Stimulated activated CD4-positive, alpha-beta T cell treated with anti-CD3 and anti-CD28 coated beads, Interleukin-1b, Interleukin-23, amount 100 ng/mL, for 48 hours (primary cell): Measurements from ENCODE around the gene KCP.

Experiments
- DNase-seq: peaks from one replicate; pipeline ENCODE4 v3.0.0-alpha.2; 2020

Gene KCP

DNA sequence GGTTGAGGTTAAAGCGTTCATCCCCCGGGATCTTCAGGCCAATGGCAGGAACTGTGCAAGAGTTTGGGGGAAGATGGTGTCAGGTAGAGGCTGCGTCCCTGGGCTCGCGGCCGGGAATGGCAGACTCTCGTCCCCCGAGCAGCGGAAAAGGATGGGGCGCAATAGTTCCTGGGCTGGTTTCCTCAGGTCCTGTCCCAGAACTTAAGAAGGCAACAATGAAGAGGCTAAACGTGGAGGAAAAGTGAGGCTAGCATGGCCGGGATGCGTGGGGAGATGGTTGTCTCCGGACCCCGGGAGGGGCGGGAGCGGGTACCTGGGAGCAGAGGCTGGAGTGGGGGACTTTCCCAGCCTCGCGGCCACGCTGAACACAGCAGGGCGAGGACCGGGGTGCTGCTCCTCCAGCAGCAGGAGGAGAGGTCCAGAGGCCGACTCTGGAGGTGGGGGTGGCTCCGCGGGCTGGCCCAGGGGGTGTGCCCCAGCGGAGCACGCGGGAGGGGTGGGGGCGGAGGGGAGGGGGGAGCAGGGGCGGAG lies 28.1 kb upstream of the KCP start:
- DNase-seq: no peak

DNA sequence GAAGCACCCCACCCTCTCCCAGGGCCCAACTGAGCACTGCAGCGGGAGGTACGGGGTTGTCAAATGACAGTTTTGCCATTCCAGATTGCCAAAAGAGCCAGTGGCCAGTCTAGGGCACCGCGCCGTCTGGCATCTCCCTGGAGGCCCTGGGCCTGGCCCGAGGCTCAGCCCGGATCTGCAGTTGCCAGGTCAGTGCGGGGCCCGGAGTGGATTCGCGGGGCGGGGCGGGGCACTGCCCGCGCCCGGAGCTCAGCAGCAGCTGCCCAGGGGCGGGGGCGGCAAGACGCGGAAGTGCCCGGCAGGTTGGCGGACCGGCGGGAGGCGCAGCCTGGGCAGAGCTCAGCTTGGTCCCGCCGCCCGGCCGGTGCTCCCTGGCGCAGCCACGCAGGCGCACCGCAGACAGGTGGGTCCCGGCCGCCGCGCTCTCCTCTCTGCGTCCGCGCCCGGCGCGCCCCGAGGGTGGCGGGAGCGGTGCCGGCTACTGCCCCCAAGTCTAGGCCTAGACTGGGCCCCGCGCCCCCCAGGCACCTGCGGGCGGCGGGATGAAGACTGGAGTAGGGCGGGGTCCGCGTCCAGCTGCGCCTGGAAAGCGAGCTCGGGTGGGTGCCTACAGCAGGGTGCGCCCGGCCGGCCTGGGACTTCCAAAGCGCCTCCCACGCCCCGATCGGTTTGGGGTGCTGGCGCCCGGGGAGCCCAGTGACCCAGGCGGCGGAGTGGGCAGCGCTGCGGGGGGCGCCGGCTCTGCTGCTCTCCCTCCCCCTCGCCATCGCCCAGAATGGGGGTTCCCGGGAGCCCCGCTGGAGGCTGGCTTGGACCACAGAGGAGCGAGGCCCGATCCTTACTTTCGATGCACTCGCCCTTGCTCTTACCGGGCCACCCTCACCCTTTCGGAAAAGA lies 27.4 kb upstream of the KCP start, which contains the start of gene IRF5:
IRF5 (plus strand) TSS at position 281 of the 897 bp plus-strand sequence. CDS start 4,155 bp downstream, outside the sequence.
- no peak for DNase-seq

DNA sequence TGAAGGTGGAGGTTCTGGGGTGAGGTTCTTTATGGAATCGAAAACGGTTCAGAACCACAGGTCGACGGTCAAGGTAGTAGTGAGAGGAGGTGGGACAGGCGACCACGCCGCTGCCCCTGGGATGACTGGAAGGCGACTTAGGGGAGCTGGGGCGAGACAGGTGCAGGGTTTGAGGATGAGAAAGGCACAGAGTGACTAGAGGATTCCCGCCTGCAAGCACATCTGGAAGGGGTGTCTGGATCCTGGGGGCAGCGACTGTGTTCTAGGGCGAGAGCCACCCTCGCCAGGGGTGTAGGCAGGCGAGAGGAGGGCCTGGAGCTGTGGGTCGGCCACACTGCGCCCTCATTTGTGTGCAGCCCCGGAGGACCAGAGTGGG lies 26.8 kb upstream of the KCP start:
- no peak for DNase-seq

DNA sequence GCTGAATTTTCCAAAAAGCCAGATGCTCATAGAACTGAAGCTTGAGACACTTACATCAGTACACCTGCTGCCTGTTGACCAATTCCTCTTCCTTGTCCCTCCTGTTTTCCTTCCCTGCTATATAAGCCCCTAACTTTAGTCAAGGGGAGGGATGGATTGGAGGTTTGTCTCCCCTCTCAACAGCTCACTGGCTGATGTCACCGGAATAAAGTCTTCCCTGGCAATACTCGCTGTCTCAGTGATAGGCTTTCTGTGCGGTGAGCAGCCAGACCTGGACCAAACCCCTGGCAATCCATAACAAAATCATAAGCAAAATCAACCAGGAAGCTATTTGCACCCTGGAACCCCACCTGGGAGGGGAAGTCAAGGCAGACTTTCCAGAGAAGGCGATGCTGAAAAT lies 26.3 kb upstream of the KCP start:
- DNase-seq: no peak

DNA sequence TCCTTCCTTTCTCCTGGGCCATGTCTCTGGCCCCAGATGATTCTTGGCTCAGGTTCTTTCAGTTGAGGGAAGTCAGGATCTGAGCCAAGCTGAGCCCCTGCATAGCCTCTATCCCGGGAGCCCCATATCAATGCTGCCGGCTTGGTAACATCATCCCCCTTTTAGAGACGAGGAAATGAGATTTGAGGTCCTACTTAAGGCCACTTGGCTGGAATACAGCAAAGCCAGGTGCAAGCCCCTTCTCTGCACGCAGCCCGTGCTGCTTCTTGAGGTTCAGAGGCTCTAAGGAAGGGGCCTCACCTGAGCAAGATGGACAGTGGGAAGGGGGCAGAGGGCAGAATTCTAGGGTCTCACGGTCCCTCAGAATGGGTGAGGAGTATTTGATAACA lies 24.8 kb upstream of the KCP start:
- DNase-seq: no peak

DNA sequence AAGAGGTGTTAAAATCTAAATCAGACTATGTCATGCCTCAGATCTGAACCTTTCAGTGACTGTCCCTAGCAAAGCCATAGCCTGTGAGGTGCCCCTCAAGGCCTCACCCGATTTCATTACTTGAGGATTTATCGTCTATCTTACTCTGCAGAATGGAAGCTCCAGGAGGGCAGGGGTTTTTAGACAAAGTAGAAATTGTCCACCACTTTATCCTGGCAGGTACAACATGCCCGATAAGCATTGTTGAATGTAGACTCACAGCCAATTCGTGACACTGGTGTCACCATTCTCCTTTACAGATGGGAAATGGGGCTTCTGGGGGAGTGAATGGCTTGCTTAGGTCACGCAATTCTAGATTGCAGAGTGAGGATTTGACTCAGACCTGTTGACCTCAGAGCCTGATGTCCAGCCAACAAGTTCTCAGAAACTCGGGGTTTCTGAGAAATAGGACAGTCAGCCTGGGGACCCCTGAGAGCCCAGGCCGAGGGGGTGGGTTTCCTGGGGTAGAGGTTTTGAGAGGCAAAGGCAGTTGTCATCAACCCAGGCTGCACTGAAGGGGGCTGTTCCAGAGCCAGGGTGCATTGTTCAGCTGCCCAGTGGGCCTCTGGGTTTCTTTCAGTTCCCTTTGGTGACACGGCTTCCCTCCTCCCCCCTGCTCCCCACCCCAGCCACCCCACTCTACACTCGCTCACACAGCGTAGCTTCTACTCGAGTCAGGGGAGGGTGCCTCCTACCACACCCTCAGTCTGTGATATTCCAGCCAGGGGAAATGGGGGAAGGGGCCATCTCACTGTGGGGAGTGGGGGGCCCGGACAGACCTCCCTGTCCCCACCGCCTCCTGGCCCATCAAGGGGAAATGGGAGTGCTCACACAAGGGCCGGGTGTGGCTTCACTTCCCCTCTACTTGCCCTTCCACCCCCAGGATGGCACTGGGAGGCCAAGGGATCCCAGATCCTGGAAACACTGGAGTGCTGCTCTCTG lies 24.1 kb upstream of the KCP start:
- DNase-seq: no peak

DNA sequence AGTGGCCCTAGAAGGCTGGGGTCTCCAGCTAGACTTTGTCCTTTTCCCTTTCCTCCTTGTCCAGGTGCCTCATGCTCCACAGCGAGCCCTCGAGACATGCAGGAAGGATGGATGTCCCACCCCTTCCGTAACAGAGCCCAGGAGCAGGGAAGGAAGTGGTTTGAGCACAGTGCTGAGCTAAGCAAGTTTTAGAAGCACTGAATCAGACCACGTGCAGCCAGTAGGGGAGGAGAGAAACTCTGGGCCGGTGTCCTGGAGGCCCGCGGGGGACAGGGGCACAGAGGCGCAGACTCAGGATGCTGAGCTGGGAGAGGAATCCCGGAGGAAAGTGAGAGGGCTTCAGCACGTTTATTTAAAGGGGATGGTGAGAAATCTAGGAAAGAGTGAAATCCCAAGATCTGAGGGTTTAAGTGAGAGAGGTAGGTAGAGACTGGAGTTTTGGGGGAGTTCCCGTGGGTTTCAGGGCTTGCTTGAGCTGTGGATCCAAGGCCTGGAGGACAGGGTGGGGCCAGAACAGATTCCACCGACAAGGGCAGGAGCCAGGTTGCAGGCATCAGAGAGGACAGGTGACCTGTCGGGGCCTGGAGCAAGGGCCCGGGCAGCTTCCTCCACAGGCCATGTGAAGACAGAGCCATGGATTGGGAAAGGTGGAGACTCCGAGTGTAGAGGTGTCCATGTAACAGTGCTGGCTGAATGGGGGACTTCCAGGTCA lies 22.8 kb upstream of the KCP start:
- DNase-seq: peak; percentile 52

DNA sequence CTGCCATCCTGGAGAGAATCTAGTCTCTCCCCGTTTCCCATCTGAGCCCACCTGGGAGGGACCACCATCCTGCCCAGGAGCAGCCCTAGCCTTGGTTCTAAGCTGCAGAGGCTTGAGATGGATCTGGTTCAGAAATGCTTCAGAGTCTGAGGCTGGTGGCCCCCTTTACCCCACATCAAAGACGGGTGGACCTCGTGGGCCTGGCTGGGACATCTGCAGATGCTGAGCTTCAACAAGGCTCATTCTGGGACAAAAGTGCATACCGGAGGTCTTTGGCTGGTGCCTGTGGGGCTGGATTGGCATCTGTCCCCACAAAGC lies 22.3 kb upstream of the KCP start:
- DNase-seq: no peak

DNA sequence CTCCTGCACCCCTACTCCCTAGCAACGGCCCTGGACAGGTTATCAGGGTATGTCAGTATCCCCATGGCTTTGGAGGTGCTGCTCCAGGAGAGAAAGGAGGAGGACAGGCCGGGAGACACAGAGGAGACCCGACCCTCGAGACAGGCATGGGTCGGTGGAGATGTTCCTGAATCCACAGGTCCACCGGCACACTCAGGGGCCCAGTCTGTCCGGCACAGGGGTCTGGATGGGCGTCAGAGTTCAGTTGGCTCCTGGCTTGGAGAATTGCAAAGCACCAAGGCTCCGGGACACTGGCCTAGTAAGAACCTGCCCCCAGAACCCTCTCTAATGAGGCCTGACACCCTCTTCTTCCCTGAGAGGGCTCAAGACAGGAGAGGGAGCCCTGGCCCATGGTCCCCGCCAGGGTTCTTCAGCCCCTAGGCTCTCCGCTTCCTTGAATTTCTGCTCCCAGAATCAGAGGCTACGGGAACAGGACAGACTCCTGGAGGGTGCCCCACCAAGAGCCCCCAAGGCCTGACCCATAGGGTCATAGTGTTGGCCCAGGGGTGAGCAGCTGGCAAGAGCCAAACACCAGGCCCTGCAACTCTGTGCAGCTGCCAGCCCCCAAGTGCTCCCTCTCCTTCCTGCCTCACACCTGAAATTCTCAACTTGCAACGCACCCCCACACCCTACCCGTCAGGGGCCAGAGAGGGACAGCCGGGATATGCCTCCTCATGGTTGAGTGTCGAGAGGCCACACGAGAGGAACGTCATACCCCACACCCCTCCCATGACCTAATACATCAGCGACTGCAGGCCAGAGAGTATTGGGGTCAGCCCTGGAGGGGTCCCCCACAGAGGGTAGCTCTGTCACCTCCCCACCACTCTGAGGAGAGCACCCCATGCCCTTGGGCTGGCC lies 21.7 kb upstream of the KCP start:
- no peak for DNase-seq

DNA sequence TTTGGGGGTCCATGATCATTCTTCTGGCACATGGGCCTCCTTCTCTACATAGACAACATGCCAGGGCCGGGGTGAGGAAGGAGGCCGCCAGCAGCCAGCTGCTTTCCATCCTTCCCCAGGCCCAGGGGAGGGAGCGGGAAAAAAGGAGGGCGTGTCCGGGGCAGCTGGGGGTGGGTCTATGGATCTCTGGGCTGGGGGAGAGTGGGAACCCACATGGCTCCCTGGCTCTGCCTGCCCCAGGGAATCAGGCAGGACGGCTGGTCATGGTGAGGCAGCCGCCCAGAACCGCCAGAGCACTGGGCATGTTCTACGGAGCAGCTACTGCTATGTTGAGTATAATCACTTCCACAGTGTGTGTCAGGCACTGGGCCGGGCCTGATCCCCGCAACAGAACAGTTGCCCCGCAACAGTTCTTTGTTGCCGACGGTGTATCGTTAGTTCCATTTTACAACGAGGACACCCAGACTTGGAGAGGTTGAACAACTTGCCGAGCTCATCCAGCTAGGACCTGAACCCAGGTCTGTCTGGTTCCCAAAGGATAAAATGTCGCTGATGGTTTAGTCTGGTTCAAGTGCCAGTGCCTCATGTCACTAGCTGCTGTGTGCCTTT lies 20.8 kb upstream of the KCP start:
- DNase-seq: no peak

DNA sequence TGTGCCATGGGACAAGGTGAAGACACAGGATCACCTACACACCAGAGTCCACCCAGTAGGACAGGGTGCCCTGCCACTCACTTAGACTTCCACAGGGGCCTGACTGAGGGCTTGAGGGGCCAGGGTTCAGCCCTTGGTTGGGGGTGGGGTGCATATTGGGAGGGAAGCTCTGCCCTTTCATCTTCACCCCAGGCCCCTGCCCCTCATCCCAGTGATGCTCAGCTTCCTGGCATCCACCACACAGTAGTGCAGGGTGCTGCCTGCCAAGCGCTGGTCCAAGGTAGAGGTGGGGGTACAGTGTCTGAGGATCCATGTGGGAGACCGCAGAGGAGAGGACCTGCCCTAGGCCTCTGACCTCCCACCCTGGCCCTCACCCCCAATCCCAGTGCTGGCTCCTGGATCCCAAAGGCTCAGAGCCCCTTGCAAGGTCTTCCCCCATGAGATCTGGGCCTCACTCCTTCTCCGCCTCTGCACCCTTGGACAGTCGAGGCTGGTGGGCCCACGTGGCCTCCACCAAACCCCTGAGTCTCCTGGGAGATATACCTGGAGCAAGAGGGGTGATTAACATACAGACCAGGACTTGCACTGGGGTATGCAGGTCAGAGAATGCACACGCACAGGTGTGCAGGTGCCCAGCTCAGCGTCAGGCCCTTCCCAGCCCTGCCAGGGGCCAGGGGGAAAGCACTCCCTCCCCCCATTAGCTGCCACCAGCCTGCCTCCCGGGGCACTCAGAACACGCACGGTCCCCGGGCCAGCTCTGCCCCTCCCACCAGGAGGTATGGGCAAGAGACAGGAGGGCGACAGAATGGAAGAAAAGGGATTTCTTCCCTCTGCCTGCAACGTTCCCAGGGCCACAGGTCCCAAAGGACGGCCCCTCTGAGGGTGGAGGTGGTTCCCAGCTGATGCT lies 18.6 kb upstream of the KCP start:
- no peak for DNase-seq

DNA sequence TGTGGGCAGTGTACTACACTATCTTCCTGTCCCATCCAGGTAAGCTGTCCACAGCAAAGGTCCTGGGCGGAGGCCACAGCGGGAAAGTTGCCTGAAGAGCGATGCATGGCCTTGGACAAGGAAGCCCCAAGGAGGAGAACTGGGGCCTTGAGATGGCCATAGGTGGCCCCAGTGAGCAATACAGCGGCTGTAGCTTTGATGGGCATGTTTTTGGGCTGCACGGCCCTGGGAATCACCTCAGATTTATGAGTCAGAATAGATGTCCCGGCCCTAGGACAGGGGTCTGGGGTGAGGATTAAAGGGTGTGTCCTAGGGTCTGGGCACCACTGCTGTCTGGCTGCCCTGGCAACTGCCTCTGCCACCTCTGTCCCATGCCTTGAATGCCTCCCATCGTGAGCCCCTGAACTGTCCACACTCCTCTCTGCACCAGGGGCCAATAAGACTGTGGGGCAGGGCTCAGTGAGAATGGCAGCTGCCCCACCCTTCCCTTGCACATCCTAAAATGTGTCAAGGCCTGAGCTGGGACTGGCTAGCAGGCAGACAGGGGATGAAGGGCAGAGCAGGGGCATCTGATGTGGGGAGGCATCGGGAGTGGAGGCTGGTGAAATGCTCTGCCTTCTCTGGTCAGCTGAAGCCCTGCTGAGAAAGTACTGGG lies 17.8 kb upstream of the KCP start:
- no peak for DNase-seq

DNA sequence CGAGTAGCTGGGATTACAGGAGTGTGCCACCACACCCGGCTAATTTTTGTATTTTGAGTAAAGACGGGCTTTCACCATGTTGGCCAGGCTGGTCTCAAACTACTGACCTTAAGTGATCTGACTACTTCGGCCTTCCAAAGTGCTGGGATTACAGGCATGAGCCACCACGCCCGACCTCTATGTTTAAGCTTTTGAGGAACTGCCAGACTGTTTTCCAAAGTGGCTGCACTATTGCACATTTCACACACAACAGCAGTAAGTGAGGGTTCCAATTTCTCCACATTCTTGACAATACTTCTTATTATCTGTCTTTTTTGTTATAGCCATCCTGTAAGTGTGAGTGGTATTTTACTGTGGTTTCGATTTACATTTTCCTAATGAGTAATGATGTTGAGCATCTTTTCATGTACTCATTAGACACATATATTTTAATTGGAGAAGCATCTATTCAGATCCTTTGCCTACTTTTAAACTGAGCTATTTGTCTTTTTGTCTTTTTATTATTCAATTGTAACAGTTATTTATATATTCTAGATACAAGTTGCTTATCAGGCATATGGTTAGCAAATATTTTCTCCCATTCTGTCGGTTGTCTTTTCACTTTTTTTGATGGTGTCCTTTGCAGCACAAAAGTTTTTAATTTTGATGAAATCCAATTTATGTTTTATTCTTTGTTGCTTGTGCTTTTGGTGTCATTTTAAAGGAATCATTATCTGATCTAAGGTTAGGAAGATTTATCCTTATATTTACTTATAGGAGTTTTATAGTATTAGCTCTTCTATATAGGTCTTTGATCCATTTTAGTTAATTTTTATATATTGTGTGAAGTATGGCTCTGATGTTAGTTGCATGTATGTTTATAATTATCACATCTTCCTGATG lies 14.4 kb upstream of the KCP start:
- no peak for DNase-seq

DNA sequence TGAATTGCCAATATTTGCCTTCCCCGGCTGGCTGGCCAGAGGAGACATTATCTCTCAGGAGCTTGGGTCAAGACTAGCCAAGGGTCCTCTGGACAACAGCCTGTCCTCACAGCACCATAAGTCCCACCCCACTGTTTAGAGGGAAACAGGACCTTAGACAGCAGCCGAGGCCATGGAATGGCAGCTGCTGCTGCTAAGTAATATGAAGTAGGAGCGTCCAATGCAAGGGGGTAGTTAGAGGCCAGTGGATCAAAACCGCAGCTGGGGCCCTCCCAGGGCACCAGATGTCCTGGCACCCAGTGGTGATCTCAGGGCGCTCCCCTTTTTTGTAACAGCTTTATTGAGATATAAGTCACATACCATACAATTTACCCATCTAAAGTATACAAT lies 12.9 kb upstream of the KCP start:
- no peak for DNase-seq

DNA sequence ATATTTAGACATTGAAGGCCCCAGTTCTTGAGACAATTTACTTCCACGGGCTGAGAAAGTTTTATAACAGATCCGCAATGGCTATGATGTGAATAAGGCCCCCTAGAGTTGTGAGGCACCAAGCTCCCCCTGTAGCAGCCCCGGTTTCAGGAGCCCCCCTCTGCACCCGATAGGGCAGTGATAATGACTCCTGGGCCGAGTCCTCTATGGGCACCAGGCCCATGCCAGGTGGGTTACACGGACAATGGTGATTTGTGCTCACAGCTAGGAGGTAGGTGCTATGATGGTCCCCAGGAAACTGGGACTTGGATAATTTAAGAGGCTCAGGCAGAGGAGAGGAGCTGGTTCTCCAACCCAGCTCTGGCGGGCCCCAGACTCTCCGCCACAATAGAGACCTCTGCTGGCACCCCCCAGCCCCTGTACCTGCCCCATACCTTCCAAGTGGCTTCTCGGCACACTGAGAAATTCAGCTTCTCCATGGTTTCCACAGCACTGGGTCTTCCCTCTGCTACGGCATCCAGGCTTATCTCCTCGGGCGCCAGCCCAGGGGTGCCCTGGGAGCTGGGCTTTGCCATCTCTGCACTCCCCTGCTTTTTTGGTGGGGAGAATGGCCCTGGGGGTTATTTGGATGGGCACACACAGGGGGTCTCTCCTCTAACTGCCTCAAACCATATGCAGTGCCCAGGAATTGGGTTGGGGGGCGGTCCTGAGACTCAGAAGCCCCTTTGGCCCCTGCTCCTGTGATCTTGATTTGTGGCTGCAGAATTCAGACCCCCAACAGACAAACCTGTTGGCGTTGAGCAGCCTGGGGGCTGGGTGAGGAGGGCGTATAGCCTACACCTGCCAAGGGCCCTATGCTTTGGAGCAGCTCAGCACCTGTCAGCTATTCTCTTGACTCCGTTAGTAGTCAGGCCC lies 12.2 kb upstream of the KCP start:
- DNase-seq: no peak

DNA sequence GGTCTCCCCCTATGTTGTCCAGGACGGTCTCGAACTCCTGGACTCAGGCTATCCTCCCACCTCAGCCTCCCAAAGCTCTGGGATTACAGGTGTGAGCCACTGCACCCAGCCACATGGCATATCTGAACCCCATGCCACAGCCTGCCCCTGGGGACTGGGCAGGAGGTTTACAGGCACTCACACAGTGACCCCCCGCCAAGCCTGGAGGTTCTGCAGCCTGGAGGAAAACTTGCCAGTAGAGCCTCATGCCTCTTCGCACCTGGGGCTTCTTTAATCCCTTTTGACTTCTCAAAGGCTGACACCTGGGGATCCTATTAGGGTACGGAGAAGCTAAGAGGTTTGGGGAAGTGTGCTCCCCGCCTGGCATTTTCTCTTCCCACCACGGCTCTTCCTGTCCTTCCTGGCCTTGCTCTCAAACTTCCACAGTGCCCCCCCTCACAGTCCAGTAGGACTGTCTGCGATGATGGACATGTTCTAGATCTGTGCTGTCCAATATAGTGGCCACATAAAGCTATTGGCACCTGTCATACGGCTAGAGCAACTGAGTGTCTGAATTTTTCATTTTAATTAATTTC lies 11.4 kb upstream of the KCP start:
- DNase-seq: no peak

DNA sequence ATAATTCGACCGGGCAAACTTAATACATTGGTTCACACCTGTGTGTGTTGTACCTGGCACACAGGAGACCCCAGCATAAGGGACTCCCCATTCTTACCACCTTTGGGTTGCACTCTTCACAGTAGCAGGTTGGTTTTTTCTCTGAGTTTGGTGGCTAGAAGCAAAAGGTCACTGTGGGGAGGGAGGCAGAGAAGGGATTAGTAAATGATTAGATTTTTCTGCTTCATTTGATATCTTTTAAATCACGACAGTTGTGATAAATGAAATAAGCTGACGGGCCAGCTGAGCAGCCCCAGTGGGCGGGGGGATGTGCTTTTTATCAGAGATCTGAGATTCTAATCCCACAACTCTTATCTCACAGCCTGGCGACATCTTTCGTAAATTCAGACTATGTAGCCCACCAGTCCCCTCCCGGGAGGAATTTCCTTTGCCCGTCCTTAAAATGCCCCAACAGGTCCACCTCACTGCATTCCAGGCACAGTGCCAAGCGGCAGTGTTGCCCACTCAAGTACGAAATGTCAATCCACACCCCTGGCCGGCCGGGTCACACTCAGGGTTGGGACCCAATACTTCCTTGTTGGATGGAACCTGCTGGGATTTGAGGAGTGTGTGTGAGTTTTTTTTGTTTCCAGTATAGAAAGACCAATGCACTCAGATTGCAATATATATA lies 10.5 kb upstream of the KCP start:
- DNase-seq: no peak
